ENCODE results near the gene CA5A. TPM values are rescaled to one million over a fixed set of nuclear protein-coding genes. Genes with fewer than 3 reads are reported as not detected.

The CA5A gene
- total and polyA plus RNA-seq, 2 of the 13 experiments (the other 11 are each of a cell fraction or from before 2014, with no cell fraction given), result 66.8 to 106 TPM

GRCh38 chr16:87842209-87842869 lies 94.0 kb downstream of the CA5A start (continued):
- peak; percentile 83 for TF ChIP-seq ZBTB37 (CRISPR knock-in tag; IDR thresholded peaks at IDR 0.05)
- TF ChIP-seq ZNF274 (CRISPR knock-in tag; IDR thresholded peaks at IDR 0.05), result 0 out of 2 replicates have a peak, but pooled peaks have one; percentile 10
- TF ChIP-seq TOPORS (CRISPR knock-in tag; IDR thresholded peaks at IDR 0.05), result no peak
- TF ChIP-seq ZNF382 (CRISPR knock-in tag; IDR thresholded peaks at IDR 0.05; ENCODE audit: borderline replicate concordance), result no peak
- TF ChIP-seq JUN (CRISPR knock-in tag; IDR thresholded peaks at IDR 0.05), result no peak
- 0 out of 2 replicates have a peak, but pooled peaks have one; percentile 47 for TF ChIP-seq CCDC6 (CRISPR knock-in tag; IDR thresholded peaks at IDR 0.05)
- no peak for TF ChIP-seq ZC3H4 (CRISPR knock-in tag; IDR thresholded peaks at IDR 0.05; ENCODE audit: borderline replicate concordance)
- TF ChIP-seq, protein P1, sequence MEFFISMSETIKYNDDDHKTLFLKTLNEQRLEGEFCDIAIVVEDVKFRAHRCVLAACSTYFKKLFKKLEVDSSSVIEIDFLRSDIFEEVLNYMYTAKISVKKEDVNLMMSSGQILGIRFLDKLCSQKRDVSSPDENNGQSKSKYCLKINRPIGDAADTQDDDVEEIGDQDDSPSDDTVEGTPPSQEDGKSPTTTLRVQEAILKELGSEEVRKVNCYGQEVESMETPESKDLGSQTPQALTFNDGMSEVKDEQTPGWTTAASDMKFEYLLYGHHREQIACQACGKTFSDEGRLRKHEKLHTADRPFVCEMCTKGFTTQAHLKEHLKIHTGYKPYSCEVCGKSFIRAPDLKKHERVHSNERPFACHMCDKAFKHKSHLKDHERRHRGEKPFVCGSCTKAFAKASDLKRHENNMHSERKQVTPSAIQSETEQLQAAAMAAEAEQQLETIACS (CRISPR knock-in tag; IDR thresholded peaks at IDR 0.05), result no peak
- TF ChIP-seq ZBTB4 (CRISPR knock-in tag; IDR thresholded peaks at IDR 0.05; ENCODE audit: borderline replicate concordance), result peak; percentile 17; the same call in 1 of the 2 replicates
- no peak for TF ChIP-seq RFX3 (CRISPR knock-in tag; IDR thresholded peaks at IDR 0.05)
- no peak for TF ChIP-seq PLRG1 (conservative IDR thresholded peaks at IDR 0.05)
- TF ChIP-seq ZBTB3 (CRISPR knock-in tag; IDR thresholded peaks at IDR 0.05; ENCODE audit: borderline replicate concordance, low read depth), result no peak
- TF ChIP-seq SETDB1 (CRISPR knock-in tag; IDR thresholded peaks at IDR 0.05; ENCODE audit: borderline replicate concordance), result no peak
- no peak for TF ChIP-seq ZNF83 (CRISPR knock-in tag; IDR thresholded peaks at IDR 0.05; ENCODE audit: borderline replicate concordance)
- TF ChIP-seq AGO2 (optimal IDR thresholded peaks at IDR 0.05; ENCODE audit: low read depth, low read length), result peak; percentile 69
- TF ChIP-seq ZNF839 (CRISPR knock-in tag; IDR thresholded peaks at IDR 0.05; ENCODE audit: borderline replicate concordance), result no peak
- 0 out of 2 replicates have a peak, but pooled peaks have one; percentile 24 for TF ChIP-seq SKIL (CRISPR knock-in tag; IDR thresholded peaks at IDR 0.05; ENCODE audit: borderline replicate concordance)
- TF ChIP-seq ZNF160 (CRISPR knock-in tag; IDR thresholded peaks at IDR 0.05), result 0 out of 2 replicates have a peak, but pooled peaks have one; percentile 43
- TF ChIP-seq IRF2 (CRISPR knock-in tag; IDR thresholded peaks at IDR 0.05), result 0 out of 2 replicates have a peak, but pooled peaks have one; percentile 33
- TF ChIP-seq ZNF670 (CRISPR knock-in tag; IDR thresholded peaks at IDR 0.05; ENCODE audit: borderline replicate concordance), result no peak
